ENCODE data around the gene COA8. TPM values are rescaled to one million over a fixed set of nuclear protein-coding genes. Genes with fewer than 3 reads are reported as not detected.

Gene COA8
- total and polyA plus RNA-seq, 10 of the 15 experiments (the other 5 are each of a cell fraction or from before 2014, with no cell fraction given): 6.1 to 69.5 (median 25.8) TPM

- Histone ChIP-seq H3K4me3 (no peak overlapping the region), H4K20me1 (ENCODE audit: control insufficient read depth, insufficient read depth) (no peaks in the 10 kb centered on the region), H3K4me1 (ENCODE audit: control insufficient read depth, insufficient read depth, low read length) (no peaks in the 10 kb centered on the region), H3K9me3 (replicated peaks; ENCODE audit: control insufficient read depth, insufficient read depth, low read length) (no peaks in the 10 kb centered on the region), H3K27ac (ENCODE audit: control insufficient read depth, insufficient read depth) (no peak overlapping the region), H3K9ac (ENCODE audit: control insufficient read depth, insufficient read depth, low read length) (no peak overlapping the region), H3K27me3 (replicated peaks in 1 of 2; ENCODE audit: control insufficient read depth in 2 of 2, insufficient read depth in 2 of 2, low read length in 1 of 2) (no peaks in the 10 kb centered on the region), H3K4me2 (ENCODE audit: control insufficient read depth, insufficient read depth) (no peak overlapping the region), H3K79me2 (ENCODE audit: control insufficient read depth, insufficient read depth, low read length) (no peaks in the 10 kb centered on the region), H2AFZ (ENCODE audit: control insufficient read depth, low read depth, low read length) (no peak overlapping the region), H3K36me3 (ENCODE audit: control insufficient read depth in 2 of 2, insufficient read depth in 2 of 2, low read length in 1 of 2) (no peaks in the 10 kb centered on the region)
- TF ChIP-seq CHD1 (IDR thresholded peaks at IDR 0.05; ENCODE audit: low read depth, low read length) (no peak), ZNF384 (IDR thresholded peaks at IDR 0.05; ENCODE audit: borderline replicate concordance, low read depth, low read length) (no peak), PKNOX1 (IDR thresholded peaks at IDR 0.05) (no peak)
- ChIA-PET SMC1A (ENCODE audit: uncharacterized antibody, unreplicated experiment) (interaction anchor here (1.9 kb wide), 1 partner anchor 23 kb away, joined by 5 read pairs; no protein-coding TSS in a partner anchor), CTCF (interaction anchor here (0.5 to 5.7 kb wide), 3 partner anchors 25 to 206 kb away, joined by 3 to 53 read pairs (median 3); no protein-coding TSS in a partner anchor), RAD21 (ENCODE audit: unreplicated experiment) (no interaction called here), POLR2A (interaction anchor here (1.3 kb wide), 1 partner anchor 23 kb away, joined by 4 read pairs; no protein-coding TSS in a partner anchor)
- no peak for ATAC-seq
- WGBS (ENCODE audit: insufficient coverage, insufficient replicate concordance, low lambda C conversion rate, missing lambda C conversion rate): 52% methylated on average over 19 of the region's 19 CpGs
- DNase-seq (ENCODE audit: low read depth, low spot score): no peak
- FAIRE-seq: no peak
- BruUV-seq (replicated peaks): no TSS peak
- in situ Hi-C loops (cut with MboI) (no loop called here), intact Hi-C loops (cut with micrococcal nuclease; ENCODE audit: unreplicated experiment) (no loop called here)
Measured at GRCh38 chr14:103543721-103544387, 18.9 kb upstream of the COA8 start.
